Measurements from ENCODE around the gene TSR3.

TSR3 gene

GRCh38 chr16:1320658-1321240, 30.9 kb downstream of the TSR3 start:
- no peak for TF ChIP-seq CTCF (IDR thresholded peaks at IDR 0.05; ENCODE audit: low read depth, low read length)
- no peak for DNase-seq (ENCODE audit: extremely low read depth, low read depth)

- DNase-seq (ENCODE audit: extremely low read depth, low read depth) = no peak
- no peak for TF ChIP-seq CTCF (IDR thresholded peaks at IDR 0.05; ENCODE audit: low read depth, low read length)
Observed at GRCh38 chr16:1320097-1320496, 31.6 kb downstream of the TSR3 start.

- no peak for TF ChIP-seq CTCF (IDR thresholded peaks at IDR 0.05; ENCODE audit: low read depth, low read length)
Observed at GRCh38 chr16:1319041-1319440, 32.6 kb downstream of the TSR3 start.

GRCh38 chr16:1318268-1318545, 33.5 kb downstream of the TSR3 start:
- no peak for TF ChIP-seq CTCF (IDR thresholded peaks at IDR 0.05; ENCODE audit: low read depth, low read length)
- no peak for DNase-seq (ENCODE audit: extremely low read depth, low read depth)

More at GRCh38 chr16:1319041-1319440, 32.6 kb downstream of the TSR3 start:
- no peak for DNase-seq (ENCODE audit: extremely low read depth, low read depth)

GRCh38 chr16:1317479-1318267, 34.0 kb downstream of the TSR3 start:
- TF ChIP-seq CTCF (IDR thresholded peaks at IDR 0.05; ENCODE audit: low read depth, low read length) = no peak
- DNase-seq (ENCODE audit: extremely low read depth, low read depth) = no peak

GRCh38 chr16:1316033-1316405, 35.7 kb downstream of the TSR3 start:
- no peak for TF ChIP-seq CTCF (IDR thresholded peaks at IDR 0.05; ENCODE audit: low read depth, low read length)
- no peak for DNase-seq (ENCODE audit: extremely low read depth, low read depth)

GRCh38 chr16:1315081-1316032, 36.3 kb downstream of the TSR3 start:
- DNase-seq (ENCODE audit: extremely low read depth, low read depth) = no peak
- TF ChIP-seq CTCF (IDR thresholded peaks at IDR 0.05; ENCODE audit: low read depth, low read length) = no peak

All from AG09319 (cell line).